Islet precursor cell (in vitro differentiated cells): Measurements from ENCODE around the gene FSTL3.

ENCODE experiments used
- DNase-seq: peaks from one replicate; pipeline ENCODE4 v3.0.0-alpha.2; 2018

Gene FSTL3

GRCh38 chr19:645912-646778, 30.0 kb upstream of the FSTL3 start:
- DNase-seq, result no peak

GRCh38 chr19:646779-647565, 29.2 kb upstream of the FSTL3 start:
- no peak for DNase-seq

GRCh38 chr19:647566-648284, 28.5 kb upstream of the FSTL3 start:
- DNase-seq, result no peak

GRCh38 chr19:648305-648704, 27.9 kb upstream of the FSTL3 start:
- DNase-seq, result peak; percentile 45

- DNase-seq, result no peak
Measured at GRCh38 chr19:648904-649801, 27.0 kb upstream of the FSTL3 start.

- no peak for DNase-seq
Measured at GRCh38 chr19:650121-650520, 26.1 kb upstream of the FSTL3 start.

GRCh38 chr19:651114-651818, 24.9 kb upstream of the FSTL3 start:
- DNase-seq, result no peak

GRCh38 chr19:651991-652390, 24.2 kb upstream of the FSTL3 start:
- DNase-seq, result no peak

GRCh38 chr19:652467-653389, 23.5 kb upstream of the FSTL3 start:
- no peak for DNase-seq

GRCh38 chr19:653425-653824, 22.8 kb upstream of the FSTL3 start:
- DNase-seq, result no peak

GRCh38 chr19:655691-656090, 20.5 kb upstream of the FSTL3 start:
- DNase-seq, result no peak

GRCh38 chr19:656751-657559, 19.2 kb upstream of the FSTL3 start:
- no peak for DNase-seq

- DNase-seq, result no peak
Measured at GRCh38 chr19:657611-658010, 18.6 kb upstream of the FSTL3 start.

- no peak for DNase-seq
Measured at GRCh38 chr19:658059-658839, 17.9 kb upstream of the FSTL3 start.

GRCh38 chr19:658916-659839, 17.0 kb upstream of the FSTL3 start:
- no peak for DNase-seq

GRCh38 chr19:660793-661426, 15.3 kb upstream of the FSTL3 start:
- DNase-seq, result no peak
